ENCODE measurements around the gene DRD4.
"Not testable (repeated sequence)": the region's sequence is repeated elsewhere in the genome, so short reads cannot be mapped to it uniquely, and the experiment has no call there.

DRD4 gene

DNA sequence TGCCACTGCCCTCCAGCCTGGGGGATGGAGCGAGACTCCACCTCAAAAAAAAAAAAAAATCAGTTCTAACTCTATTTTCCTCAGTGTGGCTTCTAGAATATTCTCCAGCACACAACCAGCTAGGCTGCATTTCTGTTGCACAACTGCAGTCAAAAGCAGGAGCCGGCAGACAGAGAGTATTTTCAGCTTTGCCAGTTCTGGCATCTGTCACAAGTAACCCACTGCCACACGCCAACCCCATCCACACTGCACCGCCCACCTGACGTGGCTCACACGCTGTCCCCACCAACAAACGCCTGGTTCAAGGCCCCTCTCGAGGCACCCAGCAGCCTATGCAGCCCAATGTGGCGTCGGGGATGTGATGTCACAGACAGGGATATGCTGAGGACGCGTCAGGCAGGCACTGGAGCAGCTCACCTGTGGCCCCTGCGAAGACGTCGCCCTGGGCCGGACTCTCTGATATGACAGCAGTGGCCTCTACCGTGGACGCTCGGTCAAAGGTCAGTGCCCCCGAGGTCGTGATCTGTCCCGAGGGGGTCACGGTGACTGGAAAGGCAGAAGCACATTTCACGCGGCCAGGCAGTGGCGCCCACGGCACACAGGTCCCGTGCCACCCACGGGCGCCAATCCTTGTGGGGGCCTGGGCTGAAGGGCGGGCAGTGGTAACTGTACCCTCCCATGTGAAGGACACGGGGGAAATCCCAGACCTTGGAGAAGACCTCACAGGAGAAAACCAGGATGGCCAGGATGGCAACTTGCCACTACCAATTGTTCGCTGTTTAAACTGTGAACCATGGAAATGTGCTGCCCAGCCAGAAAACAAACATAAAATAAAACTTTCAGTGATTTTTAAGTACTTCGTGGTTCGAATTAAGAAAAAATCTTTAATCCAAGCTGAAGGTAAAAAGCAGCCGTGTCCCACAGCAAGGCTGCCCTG, 42.5 kb downstream of the DRD4 start:
- DNase-seq (ENCODE audit: low read depth in 2 of 2) = no peak

DNA sequence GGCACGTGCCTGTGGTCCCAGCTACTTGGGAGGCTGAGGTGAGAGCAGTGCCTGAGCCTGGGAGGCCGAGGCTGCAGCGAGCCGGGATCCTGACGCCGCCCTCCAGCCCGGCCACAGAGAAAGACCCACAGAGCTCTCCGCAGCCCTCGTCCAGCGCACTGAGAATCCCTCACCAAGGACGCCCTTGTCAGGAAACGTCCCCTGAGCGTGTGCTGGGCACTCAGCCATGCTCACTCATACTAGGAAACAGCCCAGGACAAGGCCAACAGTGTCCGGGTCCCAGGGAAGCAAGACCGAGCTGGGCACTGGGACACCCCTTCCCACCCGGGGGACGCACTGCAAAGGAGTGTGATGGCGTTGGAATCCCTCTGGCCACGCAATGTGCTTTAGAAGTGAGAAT, 43.4 kb downstream of the DRD4 start:
- no peak for DNase-seq (ENCODE audit: low read depth in 2 of 2)

DNA sequence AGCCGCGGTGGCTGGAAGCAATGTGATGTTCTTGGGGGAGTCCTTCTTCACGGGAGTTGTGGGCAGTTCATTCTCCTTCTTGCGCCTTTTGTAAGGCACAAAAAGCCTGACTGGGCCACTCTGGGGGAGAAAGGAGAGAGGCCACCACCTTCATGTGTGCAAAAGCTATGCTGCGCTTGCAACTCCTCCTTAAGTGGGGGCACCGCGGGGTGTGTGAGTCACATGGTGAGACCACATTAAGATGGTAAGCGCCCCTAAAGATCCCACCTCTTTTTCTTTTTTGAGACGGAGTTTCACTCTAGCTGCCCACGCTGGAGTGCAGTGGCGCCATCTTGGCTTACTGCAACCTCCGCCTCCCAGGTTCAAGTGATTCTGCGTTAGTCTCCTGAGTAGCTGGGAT, 43.9 kb downstream of the DRD4 start:
- no peak for DNase-seq (ENCODE audit: low read depth in 2 of 2)

DNA sequence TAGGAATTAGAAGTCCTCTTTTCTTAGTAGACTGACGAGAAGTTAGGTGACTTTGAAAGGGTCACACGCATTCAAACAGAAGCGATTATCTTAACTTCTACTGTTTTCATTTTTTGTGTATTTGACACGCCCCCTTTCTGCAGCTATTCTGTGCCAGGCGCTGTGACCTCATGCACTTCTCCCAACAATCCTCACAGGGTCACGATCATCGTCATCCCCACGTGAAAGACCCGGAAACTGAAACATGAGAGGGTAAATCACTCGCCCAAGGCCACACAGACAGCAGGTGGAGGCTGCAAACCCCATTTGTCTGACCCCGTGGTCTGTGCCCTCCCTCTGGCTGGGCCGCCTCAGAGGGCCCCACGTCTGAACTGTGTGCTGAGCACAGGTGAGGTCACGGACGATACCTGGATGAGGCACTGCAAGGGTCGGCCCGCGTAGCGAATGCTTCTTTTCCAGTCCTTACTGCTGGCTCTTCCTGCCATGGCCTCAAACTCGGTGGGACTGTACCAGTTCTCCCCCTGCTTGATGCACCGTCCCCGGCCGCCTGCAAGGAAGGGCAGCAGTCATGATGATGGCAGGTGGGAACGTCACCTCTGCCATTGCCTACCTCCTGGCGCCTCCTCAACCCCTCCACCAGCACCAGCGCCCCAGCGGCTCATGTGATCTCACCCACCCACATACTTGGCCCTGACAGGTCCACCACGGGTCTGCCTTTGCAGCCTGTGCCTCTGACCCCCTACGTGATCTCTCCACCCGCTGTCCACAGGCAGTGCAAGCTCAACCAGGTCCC, 49.6 kb downstream of the DRD4 start:
- DNase-seq (ENCODE audit: low read depth in 2 of 2) = no peak

DNA sequence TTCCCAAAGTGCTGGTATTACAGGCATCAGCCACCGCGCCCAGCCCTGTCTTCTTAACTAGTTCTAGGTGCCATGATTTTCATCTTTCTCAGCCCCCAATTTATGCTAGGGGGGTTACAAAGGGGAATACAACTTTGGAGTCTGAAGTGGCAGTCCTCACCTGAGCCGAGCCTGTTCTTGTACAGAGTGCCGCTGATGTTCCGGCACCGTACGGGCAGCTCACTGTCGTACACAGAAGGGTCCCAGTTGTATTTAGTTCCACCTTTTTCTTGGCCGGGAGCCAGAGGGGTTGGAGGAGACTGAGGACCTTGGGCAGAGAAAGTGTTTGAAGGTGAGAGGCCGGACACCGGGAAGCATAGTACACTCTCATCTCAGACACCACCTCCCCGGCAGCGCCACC, 50.7 kb downstream of the DRD4 start:
- no peak for DNase-seq (ENCODE audit: low read depth in 2 of 2)

DNA sequence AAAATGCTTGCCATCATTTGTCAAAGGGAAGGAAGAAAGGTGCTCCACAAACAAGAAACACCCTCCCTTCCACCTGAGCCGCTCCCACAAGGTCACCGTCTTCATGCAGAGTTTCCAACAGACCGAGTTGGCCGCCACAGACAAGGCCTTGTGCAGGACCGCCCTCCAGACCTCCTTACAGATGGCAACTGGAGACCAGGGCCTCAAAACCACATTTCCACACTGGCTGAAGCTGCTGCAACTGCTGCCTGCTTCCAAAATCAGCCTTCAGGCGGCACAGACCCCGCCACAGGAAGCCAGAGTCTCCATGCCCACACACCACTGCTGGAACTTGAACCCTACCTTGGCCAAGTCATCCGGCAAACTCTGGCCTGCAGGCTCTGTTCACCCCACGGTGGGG, 51.6 kb downstream of the DRD4 start:
- DNase-seq (ENCODE audit: low read depth in 2 of 2) = no peak

DNA sequence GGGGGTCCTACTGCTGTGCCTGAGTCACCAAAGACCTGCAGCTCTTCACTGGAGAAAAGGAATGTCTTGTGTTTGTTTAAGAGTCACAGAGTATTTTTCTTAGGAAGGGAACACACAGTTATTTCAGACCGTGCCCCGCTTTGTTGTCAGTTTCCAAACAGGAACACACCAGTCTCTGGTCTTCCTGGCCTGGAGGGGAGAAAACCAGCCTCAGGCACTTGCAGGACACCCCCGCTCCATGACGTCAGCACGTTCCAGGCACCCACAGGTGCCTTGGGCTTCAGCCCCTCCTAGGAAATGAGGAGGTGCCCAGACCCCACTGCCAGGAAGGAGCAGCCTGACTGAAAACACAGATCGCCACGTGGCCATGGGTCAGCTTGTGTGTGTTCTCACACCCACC, 52.6 kb downstream of the DRD4 start:
- no peak for DNase-seq (ENCODE audit: low read depth in 2 of 2)

DNA sequence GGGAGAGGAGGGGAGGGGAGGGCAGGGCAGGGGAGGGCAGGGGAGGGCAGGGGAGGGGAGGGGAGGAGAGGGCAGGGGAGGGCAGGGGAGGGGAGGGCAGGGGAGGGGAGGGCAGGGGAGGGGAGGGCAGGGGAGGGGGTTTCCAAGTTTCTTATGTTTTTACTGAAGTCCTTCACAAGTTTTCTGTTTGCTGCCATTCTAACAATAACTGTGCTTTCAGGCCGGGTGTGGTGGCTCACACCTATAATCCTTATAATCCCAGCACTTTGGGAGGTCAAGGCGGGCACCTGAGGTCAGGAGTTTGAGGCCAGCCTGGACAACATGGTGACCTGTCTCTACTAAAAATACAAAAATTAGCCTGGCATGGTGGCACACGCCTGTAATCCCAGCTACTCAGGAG, 53.2 kb downstream of the DRD4 start:
- not testable (repeated sequence) for DNase-seq (ENCODE audit: low read depth in 2 of 2)
